GOT3 (cell line): ENCODE data around the gene DDIT3.
"Not testable (repeated sequence)": the region's sequence is repeated elsewhere in the genome, so short reads cannot be mapped to it uniquely, and the experiment has no call there.

ENCODE experiments used
- DNase-seq: peaks from one replicate; lab custom pipeline; 2025; ENCODE audit warnings: mixed read lengths; lab: John Stamatoyannopoulos, UW

The DDIT3 gene

DNA sequence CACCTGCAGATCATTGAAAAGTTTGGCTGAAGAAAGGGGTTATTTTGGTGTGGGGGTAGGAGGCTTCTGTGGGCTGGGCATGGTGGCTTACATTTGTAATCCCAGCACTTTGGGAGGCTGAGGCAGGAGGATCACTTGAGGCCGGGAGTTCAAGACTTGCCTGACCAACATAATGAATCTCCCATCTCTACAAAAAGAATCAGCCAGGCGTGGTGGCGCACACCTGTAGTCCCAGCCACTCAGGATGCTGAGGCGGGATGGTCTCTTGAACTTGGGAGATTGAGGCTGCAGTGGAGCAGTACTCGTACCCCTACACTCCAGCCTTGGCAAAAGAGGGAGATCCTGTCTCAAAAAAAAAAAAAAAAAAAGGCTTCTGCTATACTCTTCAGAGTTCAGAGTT is 7.0 kb downstream of the DDIT3 start:
- no peak for DNase-seq

DNA sequence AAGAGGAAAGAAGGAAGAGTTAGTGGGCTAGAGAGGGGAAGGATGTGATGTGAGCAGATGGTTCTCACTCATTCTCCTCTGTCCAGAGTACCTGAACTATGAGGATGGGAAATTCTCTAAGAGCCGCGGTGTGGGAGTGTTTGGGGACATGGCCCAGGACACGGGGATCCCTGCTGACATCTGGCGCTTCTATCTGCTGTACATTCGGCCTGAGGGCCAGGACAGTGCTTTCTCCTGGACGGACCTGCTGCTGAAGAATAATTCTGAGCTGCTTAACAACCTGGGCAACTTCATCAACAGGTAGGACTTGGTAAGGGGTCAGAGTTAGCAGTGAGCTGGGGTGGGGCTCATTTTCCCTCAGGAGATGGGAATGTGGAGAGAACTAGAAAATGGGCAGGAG is 7.6 kb downstream of the DDIT3 start:
- no peak for DNase-seq

DNA sequence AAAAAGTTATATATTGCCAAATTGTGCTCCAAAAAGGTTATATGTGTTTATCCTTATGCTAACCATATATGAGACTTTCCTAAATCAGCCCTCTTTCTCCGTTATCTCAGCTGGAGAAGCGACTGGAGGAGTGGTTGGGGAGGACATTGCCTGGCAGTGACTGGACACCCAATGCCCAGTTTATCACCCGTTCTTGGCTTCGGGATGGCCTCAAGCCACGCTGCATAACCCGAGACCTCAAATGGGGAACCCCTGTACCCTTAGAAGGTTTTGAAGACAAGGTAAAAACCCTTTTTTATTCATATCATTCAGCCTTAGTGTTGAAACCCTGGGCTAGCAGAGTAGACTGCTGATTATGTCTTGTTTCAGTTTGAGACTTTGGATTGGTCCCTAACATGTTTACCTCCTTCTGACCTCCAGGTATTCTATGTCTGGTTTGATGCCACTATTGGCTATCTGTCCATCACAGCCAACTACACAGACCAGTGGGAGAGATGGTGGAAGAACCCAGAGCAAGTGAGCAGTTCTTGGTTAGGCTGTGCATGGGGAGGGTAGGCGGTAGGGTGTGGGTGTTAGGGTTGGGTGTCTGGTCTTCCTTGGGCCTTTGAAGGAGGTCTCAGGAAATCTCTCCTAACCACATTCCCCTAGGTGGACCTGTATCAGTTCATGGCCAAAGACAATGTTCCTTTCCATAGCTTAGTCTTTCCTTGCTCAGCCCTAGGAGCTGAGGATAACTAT is 8.6 kb downstream of the DDIT3 start:
- DNase-seq = no peak

DNA sequence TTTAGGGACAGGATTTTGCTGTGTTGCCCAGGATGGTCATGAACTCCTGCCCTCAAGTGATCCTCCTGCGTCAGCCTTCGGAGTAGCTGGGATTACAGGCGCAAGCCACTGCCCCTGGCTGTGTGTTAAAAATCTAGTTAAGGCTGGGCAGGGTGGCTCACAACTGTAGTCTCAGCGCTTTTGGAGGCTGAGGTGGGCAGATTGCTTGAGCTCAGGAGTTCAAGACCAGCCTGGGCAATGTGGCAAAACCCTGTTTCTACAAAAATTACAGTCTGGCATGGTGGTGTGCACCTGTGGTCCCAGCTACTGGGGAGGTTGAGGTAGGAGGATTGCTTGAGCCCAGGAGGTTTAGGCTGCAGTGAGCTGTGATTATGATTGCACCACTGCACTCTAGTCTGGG is 9.2 kb downstream of the DDIT3 start:
- DNase-seq = no peak

DNA sequence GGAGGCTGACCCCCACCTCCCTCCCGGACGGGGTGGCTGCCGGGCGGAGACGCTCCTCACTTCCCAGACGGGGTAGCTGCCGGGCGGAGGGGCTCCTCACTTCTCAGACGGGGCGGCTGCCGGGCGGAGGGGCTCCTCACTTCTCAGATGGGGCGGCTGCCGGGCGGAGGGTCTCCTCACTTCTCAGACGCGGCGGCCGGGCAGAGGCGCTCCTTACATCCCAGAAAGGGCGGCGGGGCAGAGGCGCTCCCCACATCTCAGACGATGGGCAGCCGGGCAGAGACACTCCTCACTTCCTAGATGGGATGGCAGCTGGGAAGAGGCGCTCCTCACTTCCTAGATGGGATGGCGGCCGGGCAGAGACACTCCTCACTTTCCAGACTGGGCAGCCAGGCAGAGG is 12.5 kb downstream of the DDIT3 start:
- DNase-seq = not testable (repeated sequence)

DNA sequence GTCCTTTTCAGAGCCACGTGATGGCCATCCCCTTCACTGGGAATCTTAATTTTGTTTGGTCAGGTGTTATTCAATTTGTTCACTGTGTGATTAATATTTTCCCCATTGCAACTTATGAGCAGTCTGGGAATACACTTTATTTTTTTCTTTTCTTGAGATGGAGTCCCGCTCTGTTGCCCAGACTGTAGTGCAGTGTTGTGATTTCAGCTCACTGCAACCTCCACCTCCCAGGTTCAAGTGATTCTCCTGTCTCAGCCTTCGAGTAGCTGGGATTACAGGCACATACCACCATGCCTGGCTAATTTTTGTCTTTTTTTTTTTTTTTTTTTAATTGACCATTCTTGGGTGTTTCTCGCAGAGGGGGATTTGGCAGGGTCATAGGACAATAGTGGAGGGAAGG is 13.8 kb downstream of the DDIT3 start:
- not testable (repeated sequence) for DNase-seq

DNA sequence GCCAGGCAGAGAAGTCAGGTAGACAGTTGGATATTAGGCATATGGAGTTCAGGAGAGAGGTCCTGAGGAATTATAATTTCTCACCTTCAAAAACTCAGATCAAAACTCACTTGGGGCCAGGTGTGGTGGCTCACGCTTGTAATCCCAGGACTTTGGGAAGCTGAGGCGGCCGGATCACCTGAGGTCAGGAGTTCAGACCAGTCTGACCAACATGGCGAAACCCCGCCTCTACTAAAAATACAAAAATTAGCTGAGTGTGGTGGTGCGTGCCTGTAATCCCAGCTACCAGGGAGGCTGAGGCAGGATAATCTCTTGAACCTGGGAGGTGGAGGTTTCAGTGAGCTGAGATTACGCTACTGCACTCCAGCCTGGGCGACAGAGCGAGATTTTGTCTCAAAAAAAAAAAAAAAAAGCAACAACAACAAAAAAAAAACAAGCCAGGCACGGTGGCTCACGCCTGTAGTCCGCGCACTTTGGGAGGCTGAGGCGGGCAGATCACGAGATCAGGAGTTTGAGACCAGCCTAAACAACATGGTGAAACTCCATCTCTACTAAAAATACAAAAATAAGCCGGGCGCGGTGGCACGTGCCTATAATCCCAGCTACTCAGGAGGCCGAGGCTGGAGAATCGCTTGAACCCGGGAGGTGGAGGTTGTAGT is 17.9 kb downstream of the DDIT3 start:
- not testable (repeated sequence) for DNase-seq

DNA sequence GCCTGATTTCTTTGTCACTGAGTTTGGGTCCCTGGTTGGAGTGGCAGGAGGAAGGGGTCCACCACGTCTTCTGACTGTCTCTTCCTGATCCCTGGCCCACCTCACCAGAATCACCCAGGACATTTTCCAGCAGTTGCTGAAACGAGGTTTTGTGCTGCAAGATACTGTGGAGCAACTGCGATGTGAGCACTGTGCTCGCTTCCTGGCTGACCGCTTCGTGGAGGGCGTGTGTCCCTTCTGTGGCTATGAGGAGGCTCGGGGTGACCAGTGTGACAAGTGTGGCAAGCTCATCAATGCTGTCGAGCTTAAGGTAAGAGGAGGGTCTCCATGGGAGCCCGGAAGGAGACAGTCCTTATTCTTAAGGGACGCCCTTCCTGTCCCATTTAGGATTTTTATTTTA is 20.1 kb downstream of the DDIT3 start:
- DNase-seq = no peak

DNA sequence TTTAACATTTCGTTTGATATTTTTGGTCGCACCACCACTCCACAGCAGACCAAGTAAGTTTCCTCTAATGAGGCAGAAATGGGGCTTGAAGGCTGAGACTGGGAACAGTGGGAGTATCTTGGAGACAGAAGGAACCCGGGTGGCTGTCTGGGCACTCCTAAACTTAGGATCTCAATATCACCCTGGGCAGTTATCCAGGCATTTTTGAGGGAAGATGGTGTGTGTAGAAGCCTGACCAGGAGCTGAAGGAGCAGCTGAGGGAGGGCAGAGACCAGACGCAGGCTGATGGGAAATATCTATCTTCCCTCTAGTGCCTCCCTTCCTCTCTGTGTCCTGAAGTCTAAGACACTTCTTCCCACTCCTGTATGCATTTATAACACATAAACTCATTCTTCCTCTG is 21.7 kb downstream of the DDIT3 start:
- no peak for DNase-seq

DNA sequence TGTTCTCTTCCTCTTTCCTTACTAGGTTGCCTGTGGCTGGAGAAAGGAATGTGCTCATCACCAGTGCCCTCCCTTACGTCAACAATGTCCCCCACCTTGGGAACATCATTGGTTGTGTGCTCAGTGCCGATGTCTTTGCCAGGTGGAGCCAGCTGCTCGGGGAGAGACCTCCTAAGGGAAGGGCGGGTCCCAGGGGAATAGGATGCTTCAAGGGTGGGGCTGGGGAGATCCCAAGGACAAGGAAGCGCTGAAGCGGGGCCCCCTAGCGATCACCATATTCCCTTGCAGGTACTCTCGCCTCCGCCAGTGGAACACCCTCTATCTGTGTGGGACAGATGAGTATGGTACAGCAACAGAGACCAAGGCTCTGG is 22.2 kb downstream of the DDIT3 start:
- DNase-seq = no peak

DNA sequence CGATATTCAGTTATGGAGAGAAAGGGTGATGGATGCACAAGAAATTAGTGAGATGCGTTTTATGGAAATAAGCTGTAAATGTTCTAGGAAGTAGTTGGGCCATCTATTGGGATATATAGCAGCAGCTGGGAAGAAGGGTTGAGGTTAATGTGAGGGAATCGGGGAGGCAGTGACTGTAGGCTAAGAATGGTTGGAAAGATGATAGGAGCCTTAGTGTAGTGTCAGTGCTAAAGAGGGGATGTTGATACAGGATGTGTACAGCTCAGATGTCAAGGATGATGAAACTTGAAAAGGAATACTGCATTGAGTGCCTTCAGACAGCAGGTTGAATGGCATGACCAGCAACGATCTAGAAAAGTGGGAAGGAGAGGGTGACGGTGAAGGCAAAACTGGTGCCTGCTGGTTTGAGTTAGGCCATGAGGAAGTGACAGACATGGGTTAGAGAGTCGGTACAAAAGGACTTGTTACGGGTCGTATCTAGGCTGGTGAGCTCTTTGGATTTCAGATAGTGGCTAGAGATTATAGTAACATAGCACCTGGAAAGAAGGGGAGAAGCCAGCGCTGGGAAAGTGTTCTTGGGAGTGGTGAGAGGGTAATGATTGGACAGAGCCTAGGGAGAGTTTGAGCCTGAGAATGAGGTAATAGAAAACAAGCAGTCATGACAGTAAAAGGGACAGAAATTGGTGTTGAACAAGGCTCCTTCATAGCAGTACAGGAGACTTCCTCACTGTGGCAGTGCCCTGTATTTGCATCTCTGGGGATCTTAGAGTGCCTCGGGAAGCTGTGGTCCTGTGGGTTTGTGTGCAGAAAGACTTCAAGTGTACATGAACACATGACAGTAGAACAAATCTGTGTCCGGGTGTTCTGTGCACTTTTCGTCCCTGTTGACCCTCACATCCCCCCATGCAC is 22.8 kb downstream of the DDIT3 start:
- no peak for DNase-seq

DNA sequence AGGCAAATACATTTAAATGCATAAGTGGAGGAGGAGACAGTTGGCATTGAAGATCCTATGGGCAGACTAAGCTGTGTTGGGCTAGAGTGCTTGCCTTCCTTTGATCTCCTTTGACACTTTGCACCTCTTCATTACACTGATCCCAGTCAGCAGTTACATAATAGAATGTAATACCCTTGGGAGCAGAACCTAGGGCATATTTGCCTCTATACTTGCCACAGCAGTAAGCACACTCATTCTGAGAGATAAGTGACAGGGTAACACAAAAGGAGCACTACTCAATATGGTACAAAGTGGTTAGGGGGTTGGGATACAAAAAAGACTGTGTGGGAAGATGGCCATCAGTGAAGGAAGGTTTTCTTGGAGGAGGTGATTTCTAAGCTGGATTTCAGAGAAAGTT is 23.5 kb downstream of the DDIT3 start:
- no peak for DNase-seq

DNA sequence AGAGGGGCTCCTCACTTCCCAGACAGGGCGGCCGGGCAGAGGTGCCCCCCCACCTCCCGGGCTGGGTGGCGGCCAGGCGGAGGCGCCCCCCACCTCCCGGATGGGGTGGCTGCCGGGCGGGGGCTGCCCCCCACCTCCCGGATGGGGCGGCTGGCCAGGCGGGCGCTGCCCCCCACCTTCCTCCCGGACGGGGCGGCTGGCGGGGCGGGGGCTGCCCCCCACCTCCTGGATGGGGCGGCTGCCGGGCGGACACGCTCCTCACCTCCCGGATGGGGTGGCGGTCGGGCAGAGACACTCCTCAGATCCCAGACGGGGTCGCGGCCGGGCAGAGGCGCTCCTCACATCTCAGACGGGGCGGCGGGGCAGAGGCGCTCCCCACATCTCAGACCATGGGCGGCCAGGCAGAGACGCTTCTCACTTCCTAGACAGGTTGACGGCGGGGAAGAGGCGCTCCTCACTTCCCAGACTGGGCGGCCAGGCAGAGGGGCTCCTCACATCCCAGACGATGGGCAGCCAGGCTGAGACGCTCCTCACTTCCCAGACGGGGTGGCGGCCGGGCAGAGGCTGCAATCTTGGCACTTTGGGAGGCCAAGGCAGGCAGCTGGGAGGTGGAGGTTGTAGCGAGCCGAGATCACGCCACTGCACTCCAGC is 25.1 kb downstream of the DDIT3 start:
- DNase-seq = not testable (repeated sequence)

DNA sequence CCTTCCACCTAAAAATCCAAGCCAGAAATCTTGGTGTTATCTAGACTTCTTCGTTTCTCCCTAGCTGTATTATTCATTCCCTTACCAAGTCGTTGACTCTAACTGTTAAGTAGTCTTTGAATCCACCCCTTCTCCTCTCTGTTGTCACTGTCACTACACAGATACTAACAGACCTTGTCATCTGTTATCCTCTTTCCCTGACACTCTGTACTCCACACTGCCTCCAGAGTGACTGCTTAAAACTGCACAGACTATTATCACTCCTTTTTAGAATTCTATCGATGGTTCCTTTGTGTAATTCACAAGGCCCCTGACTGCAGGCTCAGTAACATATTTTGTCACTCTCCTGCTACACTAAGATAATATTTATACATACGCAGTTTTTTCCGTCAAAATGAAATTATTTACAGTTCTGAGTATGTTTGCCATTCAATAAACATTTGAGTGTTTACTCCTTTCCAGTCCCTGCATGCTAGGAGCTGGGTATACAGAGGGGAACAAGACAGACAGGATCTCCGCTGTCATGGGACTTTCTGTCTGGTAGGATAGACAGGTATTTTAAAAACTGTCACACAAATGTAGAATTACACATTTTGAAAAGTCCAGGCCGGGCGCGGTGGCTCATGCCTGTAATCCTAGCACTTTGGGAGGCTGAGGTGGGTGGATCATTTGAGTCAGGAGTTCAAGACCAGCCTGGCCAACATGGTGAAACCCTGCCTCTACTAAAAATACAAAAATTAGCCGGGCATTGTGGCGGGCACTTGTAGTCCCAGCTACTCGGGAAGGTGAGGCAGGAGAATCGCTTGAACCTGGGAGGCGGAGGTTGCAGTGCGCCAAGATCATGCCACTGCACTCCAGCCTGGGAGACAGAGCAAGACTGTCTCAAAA is 28.7 kb downstream of the DDIT3 start:
- no peak for DNase-seq

DNA sequence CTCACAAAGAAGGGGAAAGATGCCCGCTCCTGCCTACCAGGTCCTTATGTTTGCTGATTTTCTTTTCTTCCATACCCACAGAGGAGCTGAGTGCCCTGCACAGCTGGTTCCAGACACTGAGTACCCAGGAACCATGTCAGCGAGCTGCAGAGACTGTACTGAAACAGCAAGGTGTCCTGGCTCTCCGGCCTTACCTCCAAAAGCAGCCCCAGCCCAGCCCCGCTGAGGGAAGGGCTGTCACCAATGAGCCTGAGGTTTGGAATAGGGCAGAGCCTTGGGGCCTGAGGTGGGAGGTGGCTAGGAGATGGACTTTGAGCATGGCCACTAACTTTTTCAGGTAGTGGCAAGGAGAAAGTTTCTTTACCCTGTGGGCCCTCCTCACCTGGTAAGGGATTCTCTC is 30.2 kb downstream of the DDIT3 start:
- no peak for DNase-seq

DNA sequence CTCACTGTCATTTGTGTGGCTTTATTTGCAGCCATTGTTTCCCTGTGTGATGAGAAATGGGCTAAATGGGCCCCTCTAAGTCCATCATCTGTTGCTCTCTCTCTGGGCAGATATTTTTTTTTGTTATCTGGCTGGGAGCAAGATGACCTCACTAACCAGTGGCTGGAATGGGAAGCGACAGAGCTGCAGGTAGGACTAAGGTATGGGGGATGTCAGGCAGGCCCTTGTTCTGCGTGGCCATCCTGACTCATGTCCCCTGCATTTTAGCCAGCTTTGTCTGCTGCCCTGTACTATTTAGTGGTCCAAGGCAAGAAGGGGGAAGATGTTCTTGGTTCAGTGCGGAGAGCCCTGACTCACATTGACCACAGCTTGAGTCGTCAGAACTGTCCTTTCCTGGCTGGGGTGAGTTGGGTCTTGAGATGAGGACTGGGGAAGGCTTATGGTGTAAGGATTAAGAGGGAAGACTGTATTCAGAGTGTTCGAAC is 31.1 kb downstream of the DDIT3 start:
- no peak for DNase-seq

DNA sequence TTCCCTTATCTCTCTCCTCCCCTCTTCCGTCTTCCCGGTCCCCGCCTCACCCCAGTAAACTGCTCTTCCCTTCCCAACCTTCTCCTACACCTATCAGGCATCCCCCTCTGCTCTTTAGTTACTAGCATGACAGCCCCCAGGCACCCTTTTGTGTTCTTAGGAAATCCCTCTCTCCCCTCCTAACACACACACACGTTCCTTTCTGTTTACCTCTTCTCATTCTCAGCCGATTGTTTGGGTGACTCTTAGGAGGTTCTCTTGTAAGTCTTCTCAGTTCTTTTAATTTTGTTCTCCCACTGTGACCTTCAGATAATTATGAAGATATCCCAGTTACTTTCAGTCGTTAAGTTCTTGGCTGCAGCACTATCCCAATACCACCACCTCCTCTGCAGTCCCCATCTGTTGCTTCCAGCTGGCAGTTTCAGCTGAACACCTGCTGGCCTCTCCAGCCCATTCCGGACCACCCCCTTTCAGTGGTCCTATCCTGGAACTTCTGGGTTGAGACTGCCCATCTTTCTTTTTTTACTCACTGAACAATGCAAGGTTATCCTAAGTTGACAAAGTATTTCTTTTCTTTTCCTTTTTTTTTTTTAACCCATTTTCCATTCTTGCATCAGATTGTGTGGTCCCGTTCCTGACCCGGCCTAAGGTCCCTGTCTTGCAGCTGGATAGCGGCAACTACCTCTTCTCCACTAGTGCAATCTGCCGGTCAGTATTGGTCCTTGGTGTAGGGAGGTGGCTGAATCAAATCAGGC is 31.7 kb downstream of the DDIT3 start:
- no peak for DNase-seq

DNA sequence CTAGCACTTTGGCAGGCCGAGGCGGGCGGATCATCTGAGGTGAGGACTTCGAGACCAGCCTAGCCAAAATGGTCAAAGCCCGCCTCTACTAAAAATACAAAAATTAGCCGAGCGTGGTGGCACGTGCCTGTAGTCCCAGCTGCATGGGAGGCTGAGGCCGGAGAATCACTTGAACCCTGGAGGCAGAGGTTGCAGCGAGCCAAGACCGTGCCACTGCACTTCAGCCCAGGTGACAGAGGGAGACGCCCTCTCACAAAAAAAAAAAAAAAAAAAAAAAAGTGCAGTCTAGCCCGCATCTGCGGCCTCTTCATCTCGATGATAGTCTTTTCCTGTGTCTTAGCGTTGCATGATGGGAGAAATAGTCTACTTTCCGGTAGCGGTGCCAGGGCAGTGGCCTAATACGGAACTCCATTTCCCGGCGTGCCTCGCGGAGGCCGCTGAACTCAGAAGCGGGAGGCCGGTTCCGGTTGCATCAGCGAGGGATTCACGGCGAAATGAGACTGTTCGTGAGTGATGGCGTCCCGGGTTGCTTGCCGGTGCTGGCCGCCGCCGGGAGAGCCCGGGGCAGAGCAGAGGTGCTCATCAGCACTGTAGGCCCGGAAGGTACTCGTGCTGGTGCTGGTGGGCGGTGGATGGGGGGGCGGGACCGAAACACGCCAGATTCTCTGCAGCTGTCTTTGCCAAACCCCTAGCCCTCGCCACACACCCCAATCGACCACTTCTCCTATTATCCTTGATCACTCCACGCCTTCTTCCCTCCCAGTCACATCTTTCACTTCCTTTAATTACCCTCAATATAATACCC is 32.5 kb downstream of the DDIT3 start, which contains the start of gene MARS1:
TSS of gene MARS1 (plus strand) at position 472 of the 805 bp plus-strand sequence. CDS start at position 495, 23 bp downstream.
- peak; percentile 100 for DNase-seq

DNA sequence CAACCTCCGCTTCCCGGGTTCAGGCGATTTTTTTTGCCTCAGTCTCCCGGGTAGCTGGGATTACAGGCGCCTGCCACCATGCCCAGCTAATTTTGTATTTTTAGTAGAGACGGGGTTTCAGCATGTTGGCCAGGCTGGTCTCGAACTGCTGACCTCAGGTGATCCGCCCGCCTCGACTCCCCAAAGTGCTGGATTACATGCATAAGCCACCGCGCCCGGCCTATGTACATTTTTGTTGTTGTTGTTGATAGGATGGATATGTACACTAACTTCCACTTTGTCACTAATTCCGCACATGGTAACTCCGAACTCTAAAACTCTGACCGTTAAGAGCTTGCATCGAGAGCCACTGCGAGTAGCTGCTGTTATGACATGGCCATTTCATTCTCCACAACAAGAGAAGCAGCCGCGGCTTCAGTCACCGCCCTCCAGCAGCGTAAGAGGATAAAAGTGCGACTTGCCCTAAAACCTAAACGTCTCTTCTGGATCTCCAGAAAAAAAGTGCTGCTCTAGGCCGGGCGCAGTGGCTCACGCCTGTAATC is 33.2 kb downstream of the DDIT3 start:
- no peak for DNase-seq
